H1 (cell line): ENCODE measurements around the gene TTC6. TPM values are rescaled to one million over a fixed set of nuclear protein-coding genes. Genes with fewer than 3 reads are reported as not detected.
A peak's percentile ranks its signal among the peaks of the same experiment; 100 is the strongest.

Source experiments
- CTCF ChIA-PET: fragments of 300-600 bp; sonication (Branson Sonifier 250); formaldehyde crosslinking; loops from one replicate; lab custom pipeline; 2021; ENCODE audit not compliant: partially characterized antibody; lab: Charles Lee
- POLR2A ChIA-PET: fragments of 300-600 bp; sonication (Branson Sonifier 250); formaldehyde crosslinking; loops from one replicate; lab custom pipeline; 2021; ENCODE audit warnings: inconsistent platforms; ENCODE audit not compliant: partially characterized antibody; lab: Charles Lee
- DNase-seq, 2 experiments: peaks; one replicate each; pipeline versions ENCODE4 v3.0.0 to v3.0.0-alpha.2; 2010 to 2022; ENCODE audit warnings: low spot score in 2 of 2, low read depth in 1 of 2, mixed read lengths in 1 of 2
- FAIRE-seq: peaks from 2 replicates; lab custom pipeline; 2011; peaks lifted over from hg19 to GRCh38; lab: Jason Lieb, UNC
- H2AFZ ChIP-seq: 2 replicates; pipeline ENCODE4 v1.8.1; 2012; ENCODE audit warnings: low read length, inconsistent platforms
- H2AK5ac ChIP-seq: 2 replicates; pipeline ENCODE4 v1.6.1; 2013; ENCODE audit warnings: low read depth, low read length
- H2BK120ac ChIP-seq: replicated peaks from 2 replicates; pipeline ENCODE3; 2013; ENCODE audit warnings: low read depth, low read length, inconsistent platforms
- H2BK12ac ChIP-seq: 2 replicates; pipeline ENCODE4 v1.6.1; 2013; ENCODE audit warnings: low read depth, low read length
- H2BK15ac ChIP-seq: 2 replicates; pipeline ENCODE4 v1.6.1; 2013; ENCODE audit warnings: low read length
- H2BK20ac ChIP-seq: 2 replicates; pipeline ENCODE4 v1.6.1; 2013; ENCODE audit warnings: low read length
- H2BK5ac ChIP-seq: 2 replicates; pipeline ENCODE4 v1.6.1; 2013; ENCODE audit warnings: low read depth, low read length
- H3K14ac ChIP-seq: 2 replicates; pipeline ENCODE4 v1.6.1; 2013; ENCODE audit warnings: inconsistent platforms; ENCODE audit not compliant: insufficient read length
- H3K18ac ChIP-seq: 2 replicates; pipeline ENCODE4 v1.6.1; 2013; ENCODE audit warnings: low read length; ENCODE audit errors: extremely low read depth
- H3K23ac ChIP-seq: 2 replicates; pipeline ENCODE4 v1.6.1; 2013; ENCODE audit warnings: inconsistent platforms; ENCODE audit not compliant: insufficient read length
- H3K23me2 ChIP-seq: 2 replicates; pipeline ENCODE4 v1.6.1; 2013; ENCODE audit warnings: low read depth, low read length
- H3K27ac ChIP-seq: 2 replicates; pipeline ENCODE4 v1.6.1; 2011; ENCODE audit warnings: low read depth, low read length, inconsistent platforms
- H3K27me3 ChIP-seq, 4 experiments: replicated peaks in 1 of 4; 1 replicate in 1 of 4; 2 replicates in 3 of 4; pipeline versions ENCODE4 v1.6.1 to v1.8.1; 2011 to 2013; ENCODE audit warnings: low read length in 3 of 4, mild to moderate bottlenecking in 3 of 4, inconsistent platforms in 2 of 4, mixed read lengths in 2 of 4, moderate library complexity in 1 of 4; ENCODE audit not compliant: control insufficient read depth in 3 of 4, insufficient read depth in 3 of 4; ENCODE audit errors: extremely low read depth in 1 of 4
- H3K36me3 ChIP-seq, 4 experiments: 2 replicates each; pipeline versions ENCODE4 v1.6.1 to v1.8.1; 2011 to 2013; ENCODE audit warnings: mild to moderate bottlenecking in 4 of 4, low read length in 3 of 4, moderate library complexity in 2 of 4, control low read depth in 1 of 4, inconsistent platforms in 1 of 4; ENCODE audit not compliant: insufficient read depth in 4 of 4, control insufficient read depth in 2 of 4
- H3K4ac ChIP-seq: replicated peaks from 2 replicates; pipeline ENCODE3; 2013; ENCODE audit warnings: low read length, low read depth, mixed read lengths, inconsistent platforms; ENCODE audit not compliant: insufficient read length
- H3K4me1 ChIP-seq, 4 experiments: replicated peaks in 1 of 4; 1 replicate in 1 of 4; 2 replicates in 3 of 4; pipeline versions ENCODE4 v1.6.1 to v1.8.1; 2011 to 2013; ENCODE audit warnings: low read length in 3 of 4, inconsistent platforms in 2 of 4, mixed read lengths in 1 of 4; ENCODE audit not compliant: insufficient read depth in 4 of 4, control insufficient read depth in 3 of 4
- H3K4me2 ChIP-seq, 2 experiments: 2 replicates each; pipeline versions ENCODE4 v1.6.1 to v1.8.1; 2011 to 2013; ENCODE audit warnings: low read depth in 2 of 2, low read length in 2 of 2, control low read depth in 1 of 2, inconsistent platforms in 1 of 2, mild to moderate bottlenecking in 1 of 2; ENCODE audit not compliant: insufficient read depth in 1 of 2
- H3K4me3 ChIP-seq, 4 experiments: fragments of 200-600, 300-600 bp in 1 of 4; sonication (generic), shearing (Covaris generic), sonication (Bioruptor Twin) in 1 of 4; 2 replicates each; pipeline versions ENCODE4 v1.5.1 to v1.8.1; 2011 to 2016; ENCODE audit warnings: low read length in 4 of 4, low read depth in 3 of 4, control low read depth in 2 of 4, inconsistent platforms in 2 of 4, mild to moderate bottlenecking in 2 of 4, mixed read lengths in 1 of 4, moderate library complexity in 1 of 4; ENCODE audit not compliant: insufficient read depth in 2 of 4; ENCODE audit errors: extremely low read depth in 1 of 4
- H3K56ac ChIP-seq: replicated peaks from 2 replicates; pipeline ENCODE3; 2013; ENCODE audit warnings: low read depth, mild to moderate bottlenecking, mixed read lengths, low read length, inconsistent platforms; ENCODE audit not compliant: insufficient read length
- H3K79me1 ChIP-seq: 2 replicates; pipeline ENCODE4 v1.6.1; 2013; ENCODE audit warnings: low read depth, low read length, control low read depth
- H3K79me2 ChIP-seq, 2 experiments: 2 replicates each; pipeline versions ENCODE4 v1.6.1 to v1.8.1; 2012 to 2013; ENCODE audit warnings: low read length in 2 of 2, mild to moderate bottlenecking in 2 of 2, inconsistent platforms in 1 of 2; ENCODE audit not compliant: insufficient read depth in 2 of 2, control insufficient read depth in 1 of 2
- H3K9ac ChIP-seq, 4 experiments: replicated peaks in 1 of 4; 1 replicate in 1 of 4; 2 replicates in 3 of 4; pipeline versions ENCODE4 v1.6.1 to v1.8.1; 2011 to 2013; ENCODE audit warnings: low read depth in 3 of 4, low read length in 3 of 4, control low read depth in 2 of 4, mild to moderate bottlenecking in 2 of 4, moderate library complexity in 2 of 4, inconsistent platforms in 1 of 4; ENCODE audit errors: extremely low read depth in 1 of 4
- H3K9me3 ChIP-seq, 2 experiments: 2 replicates each; pipeline versions ENCODE4 v1.6.1 to v1.8.1; 2012 to 2013; ENCODE audit warnings: mild to moderate bottlenecking in 2 of 2, moderate library complexity in 2 of 2, control low read depth in 1 of 2, inconsistent platforms in 1 of 2, low read depth in 1 of 2, low read length in 1 of 2, mixed read lengths in 1 of 2; ENCODE audit not compliant: insufficient read depth in 2 of 2
- H4K20me1 ChIP-seq, 2 experiments: replicated peaks in 1 of 2; 2 replicates each; pipeline versions ENCODE3 to v1.8.1; 2011 to 2013; ENCODE audit warnings: inconsistent platforms in 2 of 2, low read length in 2 of 2, mild to moderate bottlenecking in 1 of 2; ENCODE audit not compliant: insufficient read depth in 2 of 2, control insufficient read depth in 1 of 2
- H4K5ac ChIP-seq: 2 replicates; pipeline ENCODE4 v1.6.1; 2013; ENCODE audit warnings: low read length, low read depth, mixed read lengths, inconsistent platforms; ENCODE audit not compliant: insufficient read length
- H4K8ac ChIP-seq: 2 replicates; pipeline ENCODE4 v1.8.0; 2013; ENCODE audit warnings: mild to moderate bottlenecking, moderate library complexity, low read length, inconsistent platforms; ENCODE audit not compliant: insufficient read depth; ENCODE audit errors: extremely low read depth
- H4K91ac ChIP-seq: replicated peaks from 2 replicates; pipeline ENCODE3; 2013; ENCODE audit warnings: low read length, mixed read lengths, inconsistent platforms; ENCODE audit not compliant: insufficient read length
- CBX8 ChIP-seq: fragments of 300-800, 300-1000 bp; sonication (generic); IDR thresholded peaks from 2 replicates; pipeline ENCODE4 v1.7.1; 2016; ENCODE audit warnings: low read depth, low read length, borderline replicate concordance
- CTBP2 ChIP-seq: IDR thresholded peaks from 2 replicates; pipeline ENCODE4 v1.7.0; 2011; ENCODE audit warnings: borderline replicate concordance, mild to moderate bottlenecking, moderate library complexity, mixed read lengths, low read length; ENCODE audit not compliant: insufficient read depth, insufficient read length
- EZH2 ChIP-seq: fragments of 200-600 bp; sonication (generic); IDR thresholded peaks from 2 replicates; pipeline ENCODE4 v1.7.1; 2012; ENCODE audit warnings: low read depth, mild to moderate bottlenecking, moderate library complexity, low read length, inconsistent platforms; ENCODE audit not compliant: severe bottlenecking
- SUZ12 ChIP-seq: fragments of 200-600 bp; sonication (generic); IDR thresholded peaks from 2 replicates; pipeline ENCODE4 v1.6.1; 2012; ENCODE audit warnings: mild to moderate bottlenecking, inconsistent platforms, low read length, moderate library complexity, mixed read lengths
- WGBS, 2 experiments: shearing (Covaris generic) in 1 of 2; methylation state at CpG; one replicate each; pipeline versions ENCODE4 v1.1.6 to v1.1.7; 2013 to 2015; ENCODE audit warnings: low lambda C conversion rate in 2 of 2, mixed read lengths in 2 of 2, inconsistent platforms in 1 of 2, low coverage in 1 of 2, missing lambda C conversion rate in 1 of 2; ENCODE audit not compliant: insufficient replicate concordance in 2 of 2, insufficient coverage in 1 of 2, insufficient read length in 1 of 2; ENCODE audit errors: extremely low coverage in 1 of 2, missing lambda C conversion rate in 1 of 2; 5-methylcytosine and 5-hydroxymethylcytosine counted together
- polyA plus RNA-seq, 7 experiments: library from polyadenylated mRNA; depleted of rRNA in 3 of 7; stranded (reverse) in 5 of 7; unstranded in 2 of 7; fragments of >200 nt in 5 of 7; fragments of 200-250 nt in 2 of 7; gene quantifications; 1 replicate in 5 of 7; 2 replicates in 1 of 7; 4 replicates in 1 of 7; pipeline versions ENCODE4 v1.2.1 to v1.2.3, GENCODE V29; 2011 to 2013; ENCODE audit warnings: missing spikeins in 2 of 7, mixed read lengths in 2 of 7
- total RNA-seq: library from RNA; stranded (reverse); fragmentation: NEBNext Ultra II Directional; extraction: Animal tissue kit (Norgen Biotek cat#: 25700); gene quantifications from 2 replicates; pipeline ENCODE4 v1.2.1, GENCODE V29; 2021

TTC6 gene
- total and polyA plus RNA-seq, 2 of the 8 experiments (the other 6 are each of a cell fraction or from before 2014, with no cell fraction given), result 0.02 TPM; not detected in 1

GRCh38 chr14:37583358-37584210 is 11.8 kb upstream of the TTC6 start:
- Histone ChIP-seq H4K91ac (no peak overlapping the region), H2BK15ac (no peak overlapping the region), H3K27ac (no peak overlapping the region), H2BK120ac (no peak overlapping the region), H2BK12ac (no peak overlapping the region), H4K5ac (no peak overlapping the region), H3K4me1 (peaks cover 3 to 29% (median 13%) of the 10 kb centered on the region in 4 experiments), H3K36me3 (no peaks in the 10 kb centered on the region; a peak in 1 of 8 replicates), H3K14ac (no peak overlapping the region), H3K27me3 (peaks cover 45 to 94% (median 74%) of the 10 kb centered on the region in 4 experiments), H2BK20ac (no peak overlapping the region), H3K9ac (no peak overlapping the region), H4K8ac (peak overlapping the region; percentile 35; the same call in 1 of the 2 replicates), H3K23ac (no peak overlapping the region), H3K23me2 (peaks cover 10% of the 10 kb centered on the region; the same call in 1 of the 2 replicates), H3K4me3 (peak overlapping the region; percentile 11 to 56 (median 18); a peak in 6 of 8 replicates), H3K79me2 (no peaks in the 10 kb centered on the region), H3K9me3 (no peaks in the 10 kb centered on the region), H4K20me1 (peaks cover 4 to 11% of the 10 kb centered on the region in 2 experiments), H3K79me1 (no peaks in the 10 kb centered on the region), H2BK5ac (no peak overlapping the region), H3K4me2 (peak overlapping the region; percentile 68 to 71), H3K4ac (no peak overlapping the region), H3K56ac (no peak overlapping the region), H2AFZ (no peak overlapping the region), H2AK5ac (no peak overlapping the region), H3K18ac (no peak overlapping the region)
- DNase-seq (no peak), FAIRE-seq (no peak)
- CTCF ChIA-PET, result no interaction called here
- 2% methylated on average over 54 of the region's 67 CpGs; no CpG with 5 or more reads in 1 of the 2 experiments for WGBS, 2 experiments
- TF ChIP-seq SUZ12 (0 out of 2 replicates have a peak, but pooled peaks have one; percentile 32), CBX8 (no peak), CTBP2 (peak; percentile 31), EZH2 (peak; percentile 52)
- POLR2A ChIA-PET, result interaction anchor here (1.7 kb wide), 1 partner anchor 16 kb away, joined by 4 read pairs; no protein-coding TSS in a partner anchor
